CD4-positive, alpha-beta T cell (primary cell): Measurements from ENCODE around the gene CLCN1. TPM values are rescaled to one million over a fixed set of nuclear protein-coding genes. Genes with fewer than 3 reads are reported as not detected.

Experiments used
- ATAC-seq: fragments of 200-7000 bp; cut with Tn5 transposase; one replicate; pipeline ENCODE4 v1.10.0; 2022; ENCODE audit warnings: mild to moderate bottlenecking; ENCODE audit not compliant: poor library complexity
- CTCF ChIA-PET: fragments of 350-600 bp; sonication (Branson Sonifier 250); formaldehyde crosslinking; loops from one replicate; lab custom pipeline; 2021; ENCODE audit warnings: antibody characterized with exemption, inconsistent platforms; lab: Charles Lee
- POLR2A ChIA-PET: fragments of 350-600 bp; sonication (Branson Sonifier 250); formaldehyde crosslinking; loops from one replicate; lab custom pipeline; 2021; ENCODE audit warnings: antibody characterized with exemption, inconsistent platforms; lab: Charles Lee
- DNase-seq, 14 experiments: peaks; one replicate each; pipeline ENCODE4 v3.0.0-alpha.2; 2013 to 2020; ENCODE audit warnings: mixed read lengths in 2 of 14
- H3K27ac ChIP-seq, 2 donors: one replicate each; pipeline versions ENCODE4 v1.5.1 to v1.7.0; 2013; ENCODE audit warnings: low read length in 2 of 2, low read depth in 1 of 2, mild to moderate bottlenecking in 1 of 2
- H3K27me3 ChIP-seq, 2 experiments: 1 replicate in 1 of 2; 2 replicates in 1 of 2; pipeline versions ENCODE4 v1.6.1 to v1.7.0; 2013; ENCODE audit warnings: low read length in 2 of 2, control low read depth in 1 of 2, mild to moderate bottlenecking in 1 of 2, moderate library complexity in 1 of 2; ENCODE audit not compliant: insufficient read depth in 2 of 2, control insufficient read depth in 1 of 2
- H3K36me3 ChIP-seq: one replicate; pipeline ENCODE4 v1.6.1; 2013; ENCODE audit warnings: low read length, control low read depth; ENCODE audit not compliant: insufficient read depth
- H3K4me1 ChIP-seq: one replicate; pipeline ENCODE4 v1.6.1; 2013; ENCODE audit warnings: low read length, control low read depth; ENCODE audit not compliant: insufficient read depth
- H3K4me3 ChIP-seq: one replicate; pipeline ENCODE4 v1.5.1; 2013; ENCODE audit warnings: mild to moderate bottlenecking, low read length, moderate library complexity
- H3K9me3 ChIP-seq, 2 experiments: 1 replicate in 1 of 2; 2 replicates in 1 of 2; pipeline versions ENCODE4 v1.6.1 to v1.7.0; 2013; ENCODE audit warnings: low read length in 2 of 2, mild to moderate bottlenecking in 2 of 2, control low read depth in 1 of 2, moderate library complexity in 1 of 2; ENCODE audit not compliant: control insufficient read depth in 1 of 2, insufficient read depth in 1 of 2
- H3K27ac Mint-ChIP-seq: one replicate; pipeline ENCODE4 v1.8.0; 2020; ENCODE audit warnings: mixed read lengths
- H3K27me3 Mint-ChIP-seq: one replicate; pipeline ENCODE4 v1.8.0; 2021; ENCODE audit warnings: mixed read lengths
- H3K36me3 Mint-ChIP-seq: one replicate; pipeline ENCODE4 v1.8.0; 2021; ENCODE audit warnings: low read depth, mixed read lengths
- H3K4me1 Mint-ChIP-seq: one replicate; pipeline ENCODE4 v1.8.0; 2021; ENCODE audit warnings: low read depth, mixed read lengths
- H3K4me3 Mint-ChIP-seq: one replicate; pipeline ENCODE4 v1.8.0; 2020; ENCODE audit warnings: mild to moderate bottlenecking, mixed read lengths
- H3K9me3 Mint-ChIP-seq: one replicate; pipeline ENCODE4 v1.8.0; 2020; ENCODE audit warnings: mixed read lengths
- intact Hi-C, 2 experiments: fragments of 100-400 bp; cut with DNase I in 1 of 2; cut with micrococcal nuclease in 1 of 2; formaldehyde crosslinking; loops; one replicate each; pipeline versions ENCODE4 v1.15.1 to v1.9.0; 2023 to 2025; cut with DNase I, micrococcal nuclease
- total RNA-seq, 174 experiments: library from RNA in 2 of 174; stranded (reverse) in 2 of 174; gene quantifications; one replicate each; pipeline ENCODE4 v1.2.3 and lab custom pipeline; 2021 to 2026
- TF ChIP-seq, protein P1 (sequence below): fragments of 200-600 bp; IDR thresholded peaks from one replicate; pipeline ENCODE4 v1.8.0; 2022; ENCODE audit warnings: antibody characterized with exemption, mild to moderate bottlenecking

Gene CLCN1
- total RNA-seq, 2 experiments from 2014 or later: not detected

DNA sequence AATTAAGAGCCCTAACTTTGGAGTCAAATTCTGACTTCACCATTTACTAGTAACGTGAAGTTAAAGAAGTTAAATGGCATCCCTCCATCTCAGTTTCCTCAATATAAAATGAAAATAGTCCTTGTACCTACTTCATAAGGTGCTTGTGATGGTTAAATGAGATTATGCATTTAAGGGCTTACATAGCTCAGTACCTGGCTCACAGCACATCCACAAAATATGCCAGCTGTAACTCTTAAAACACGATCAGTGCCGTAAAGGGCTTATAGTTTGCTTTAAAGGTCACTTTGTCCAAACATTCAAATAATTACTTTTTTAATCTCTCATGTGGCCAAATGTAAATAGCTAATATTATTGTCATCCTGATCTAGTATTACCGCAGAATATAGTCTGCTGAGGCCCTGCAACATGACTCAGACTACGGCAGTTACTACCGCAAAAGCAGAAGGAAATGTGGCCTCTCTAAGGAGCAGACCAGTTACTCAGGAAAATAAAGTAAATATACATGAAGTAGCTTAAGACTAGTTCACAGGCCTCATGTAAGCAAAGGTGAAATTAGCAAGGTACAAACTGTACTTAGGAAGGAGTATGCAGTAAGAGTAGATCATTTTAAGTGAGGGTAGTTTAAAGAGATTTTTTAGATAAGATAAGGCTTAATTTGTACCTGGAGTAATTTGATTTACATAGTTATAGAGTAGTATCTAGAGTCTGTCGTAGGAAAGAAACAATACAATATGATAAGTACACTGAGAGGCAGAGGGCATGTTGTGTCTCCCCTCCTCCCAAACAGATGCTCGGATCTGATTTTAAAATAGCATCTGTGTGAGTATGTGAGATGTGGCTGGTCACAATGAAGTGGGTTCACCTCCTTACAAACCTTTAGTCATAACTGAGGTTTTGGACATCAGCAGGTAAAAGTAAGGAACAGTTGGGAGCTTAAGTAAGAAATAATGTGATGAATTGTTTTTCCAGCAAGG is 14.7 kb upstream of the CLCN1 start:
- H3K36me3 Mint-ChIP-seq: peaks cover 93% of the 10 kb centered on the region
- H3K27me3 ChIP-seq: no peaks in the 10 kb centered on the region
- H3K9me3 ChIP-seq: no peaks in the 10 kb centered on the region
- POLR2A ChIA-PET: interaction anchor here (2.8 to 2.9 kb wide), 2 partner anchors 13 to 60 kb away, joined by 9 to 14 read pairs; partner anchors contain the start of gene CASP2
- H3K36me3 ChIP-seq: peaks cover 87% of the 10 kb centered on the region
- no peak overlapping the region for H3K27ac Mint-ChIP-seq
- no peak for ATAC-seq
- H3K9me3 Mint-ChIP-seq: no peaks in the 10 kb centered on the region
- H3K27ac ChIP-seq: no peak overlapping the region
- no peak overlapping the region for H3K4me3 ChIP-seq
- no peaks in the 10 kb centered on the region for H3K27me3 Mint-ChIP-seq
- H3K4me1 Mint-ChIP-seq: peaks cover 39% of the 10 kb centered on the region
- H3K4me3 Mint-ChIP-seq: no peak overlapping the region
- peak in 2 of 14 experiments; percentile 32 to 43 for DNase-seq
- intact Hi-C loops: loop anchor here (1.0 to 10.0 kb wide), 3 partner anchors 61 to 296 kb away; no protein-coding TSS in a partner anchor
- TF ChIP-seq, protein P1, sequence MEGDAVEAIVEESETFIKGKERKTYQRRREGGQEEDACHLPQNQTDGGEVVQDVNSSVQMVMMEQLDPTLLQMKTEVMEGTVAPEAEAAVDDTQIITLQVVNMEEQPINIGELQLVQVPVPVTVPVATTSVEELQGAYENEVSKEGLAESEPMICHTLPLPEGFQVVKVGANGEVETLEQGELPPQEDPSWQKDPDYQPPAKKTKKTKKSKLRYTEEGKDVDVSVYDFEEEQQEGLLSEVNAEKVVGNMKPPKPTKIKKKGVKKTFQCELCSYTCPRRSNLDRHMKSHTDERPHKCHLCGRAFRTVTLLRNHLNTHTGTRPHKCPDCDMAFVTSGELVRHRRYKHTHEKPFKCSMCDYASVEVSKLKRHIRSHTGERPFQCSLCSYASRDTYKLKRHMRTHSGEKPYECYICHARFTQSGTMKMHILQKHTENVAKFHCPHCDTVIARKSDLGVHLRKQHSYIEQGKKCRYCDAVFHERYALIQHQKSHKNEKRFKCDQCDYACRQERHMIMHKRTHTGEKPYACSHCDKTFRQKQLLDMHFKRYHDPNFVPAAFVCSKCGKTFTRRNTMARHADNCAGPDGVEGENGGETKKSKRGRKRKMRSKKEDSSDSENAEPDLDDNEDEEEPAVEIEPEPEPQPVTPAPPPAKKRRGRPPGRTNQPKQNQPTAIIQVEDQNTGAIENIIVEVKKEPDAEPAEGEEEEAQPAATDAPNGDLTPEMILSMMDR: no peak
- peaks cover 18% of the 10 kb centered on the region for H3K4me1 ChIP-seq
- CTCF ChIA-PET: interaction anchor here (3.2 to 7.2 kb wide), 2 partner anchors 21 to 61 kb away, joined by 21 to 92 read pairs; no protein-coding TSS in a partner anchor

DNA sequence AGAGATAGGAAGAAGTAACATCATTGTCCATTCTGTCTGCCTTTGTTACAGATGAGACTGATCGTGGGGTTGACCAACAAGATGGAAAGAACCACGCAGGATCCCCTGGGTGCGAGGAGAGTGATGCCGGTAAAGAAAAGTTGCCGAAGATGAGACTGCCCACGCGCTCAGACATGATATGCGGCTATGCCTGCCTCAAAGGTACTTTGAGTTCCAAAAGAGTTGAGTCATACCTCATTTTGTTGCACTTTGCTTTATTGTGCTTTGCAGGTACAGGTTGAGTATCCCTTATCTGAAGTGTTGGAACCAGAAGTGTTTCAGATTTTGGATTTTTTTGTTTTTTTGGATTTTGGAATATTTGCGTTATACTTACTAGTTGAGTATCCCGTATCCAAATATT is 12.2 kb upstream of the CLCN1 start:
- no peak for DNase-seq
- H3K36me3 ChIP-seq: peaks cover 87% of the 10 kb centered on the region
- no peaks in the 10 kb centered on the region for H3K9me3 Mint-ChIP-seq
- TF ChIP-seq, protein P1: no peak
- peaks cover 18% of the 10 kb centered on the region for H3K4me1 ChIP-seq
- peaks cover 94% of the 10 kb centered on the region for H3K36me3 Mint-ChIP-seq
- H3K27me3 Mint-ChIP-seq: no peaks in the 10 kb centered on the region
- intact Hi-C loops: loop anchor here (2.0 to 10.0 kb wide), 3 partner anchors 113 to 299 kb away; no protein-coding TSS in a partner anchor
- CTCF ChIA-PET: interaction anchor here (1.2 to 1.9 kb wide), 2 partner anchors 63 to 89 kb away, joined by 3 to 7 read pairs; no protein-coding TSS in a partner anchor
- H3K27me3 ChIP-seq: no peaks in the 10 kb centered on the region
- H3K27ac Mint-ChIP-seq: no peak overlapping the region
- H3K27ac ChIP-seq: no peak overlapping the region
- no peak overlapping the region for H3K4me3 Mint-ChIP-seq
- no peaks in the 10 kb centered on the region for H3K9me3 ChIP-seq
- POLR2A ChIA-PET: no interaction called here
- H3K4me1 Mint-ChIP-seq: peaks cover 29% of the 10 kb centered on the region
- H3K4me3 ChIP-seq: no peak overlapping the region
- ATAC-seq: no peak

DNA sequence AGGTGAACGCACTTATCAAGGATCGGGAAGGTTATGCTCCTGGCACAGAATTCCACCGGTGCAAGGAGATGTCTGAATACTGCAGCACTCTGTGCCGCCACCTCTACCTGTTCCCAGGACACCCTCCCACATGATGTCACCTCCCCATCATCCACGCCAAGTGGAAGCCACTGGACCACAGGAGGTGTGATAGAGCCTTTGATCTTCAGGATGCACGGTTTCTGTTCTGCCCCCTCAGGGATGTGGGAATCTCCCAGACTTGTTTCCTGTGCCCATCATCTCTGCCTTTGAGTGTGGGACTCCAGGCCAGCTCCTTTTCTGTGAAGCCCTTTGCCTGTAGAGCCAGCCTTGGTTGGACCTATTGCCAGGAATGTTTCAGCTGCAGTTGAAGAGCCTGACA is 11.0 kb upstream of the CLCN1 start:
- intact Hi-C loops: loop anchor here (1.0 to 10.0 kb wide), 5 partner anchors 65 to 300 kb away; partner anchors contain the start of gene EPHA1 (in 1 of the 2)
- Mint-ChIP-seq H3K4me1 (peaks cover 25% of the 10 kb centered on the region), H3K9me3 (no peaks in the 10 kb centered on the region), H3K36me3 (peaks cover 82% of the 10 kb centered on the region), H3K27me3 (no peaks in the 10 kb centered on the region), H3K27ac (peak overlapping the region; percentile 5), H3K4me3 (no peak overlapping the region)
- Histone ChIP-seq H3K9me3 (no peaks in the 10 kb centered on the region), H3K27me3 (no peaks in the 10 kb centered on the region), H3K27ac (no peak overlapping the region), H3K36me3 (peaks cover 79% of the 10 kb centered on the region), H3K4me1 (peaks cover 15% of the 10 kb centered on the region), H3K4me3 (no peak overlapping the region)
- DNase-seq: no peak
- ChIA-PET CTCF (interaction anchor here (0.6 to 2.4 kb wide), 5 partner anchors 13 to 90 kb away, joined by 3 to 27 read pairs (median 4); partner anchors contain the start of gene GSTK1), POLR2A (interaction anchor here (0.5 to 2.0 kb wide), 5 partner anchors 17 to 496 kb away, joined by 4 to 5 read pairs (median 4); partner anchors contain the start of gene CASP2)
- no peak for ATAC-seq
- TF ChIP-seq, protein P1: no peak
